CD14-positive monocyte (primary cell): ENCODE data around the gene ZNF695. TPM values are rescaled to one million over a fixed set of nuclear protein-coding genes. Genes with fewer than 3 reads are reported as not detected.

Source experiments
- DNase-seq, 3 donors: peaks; one replicate each; pipeline ENCODE4 v3.0.0-alpha.2; 2011 to 2022
- H2AFZ ChIP-seq: 2 replicates; pipeline ENCODE4 v1.6.0; 2012; ENCODE audit warnings: mild to moderate bottlenecking, low read depth, low read length, inconsistent platforms; ENCODE audit not compliant: insufficient read depth, poor library complexity, severe bottlenecking
- H3K27ac ChIP-seq, 2 donors: 1 replicate in 1 of 2; 2 replicates in 1 of 2; pipeline ENCODE4 v1.5.1; 2012 to 2013; ENCODE audit warnings: low read length in 2 of 2, control low read depth in 1 of 2, inconsistent platforms in 1 of 2, low read depth in 1 of 2, mild to moderate bottlenecking in 1 of 2
- H3K27me3 ChIP-seq, 2 donors: one replicate each; pipeline versions ENCODE4 v1.6.0 to v1.6.1; 2011 to 2013; ENCODE audit warnings: low read length in 2 of 2; ENCODE audit not compliant: control insufficient read depth in 2 of 2, insufficient read depth in 2 of 2
- H3K36me3 ChIP-seq, 2 donors: replicated peaks in 1 of 2; 1 replicate in 1 of 2; 2 replicates in 1 of 2; pipeline versions ENCODE4 v1.5.1 to v1.6.1; 2012 to 2013; ENCODE audit warnings: low read length in 2 of 2, control low read depth in 1 of 2, inconsistent platforms in 1 of 2, mild to moderate bottlenecking in 1 of 2; ENCODE audit not compliant: insufficient read depth in 2 of 2, control insufficient read depth in 1 of 2
- H3K4me1 ChIP-seq, 2 donors: 1 replicate in 1 of 2; 2 replicates in 1 of 2; pipeline versions ENCODE4 v1.5.1 to v1.6.1; 2012 to 2013; ENCODE audit warnings: low read length in 2 of 2, control low read depth in 1 of 2, inconsistent platforms in 1 of 2, mild to moderate bottlenecking in 1 of 2, moderate library complexity in 1 of 2; ENCODE audit not compliant: insufficient read depth in 2 of 2, control insufficient read depth in 1 of 2
- H3K4me2 ChIP-seq: replicated peaks from 2 replicates; pipeline ENCODE3; 2012; ENCODE audit warnings: low read length, moderate library complexity, mild to moderate bottlenecking; ENCODE audit not compliant: poor library complexity, severe bottlenecking; ENCODE audit errors: extremely low read depth
- H3K4me3 ChIP-seq, 3 experiments: fragments of 200-600 bp in 1 of 3; sonication (generic) in 1 of 3; replicated peaks in 1 of 3; 1 replicate in 2 of 3; 2 replicates in 1 of 3; pipeline ENCODE4 v1.5.1; 2011 to 2013; ENCODE audit warnings: low read length in 3 of 3, mild to moderate bottlenecking in 3 of 3, control low read depth in 2 of 3, low read depth in 2 of 3, inconsistent platforms in 1 of 3, moderate library complexity in 1 of 3
- H3K79me2 ChIP-seq: 2 replicates; pipeline ENCODE4 v1.6.0; 2012; ENCODE audit warnings: mild to moderate bottlenecking, control low read depth, inconsistent platforms, low read length, moderate library complexity; ENCODE audit not compliant: insufficient read depth
- H3K9ac ChIP-seq: 2 replicates; pipeline ENCODE4 v1.6.0; 2017; ENCODE audit warnings: low read length, mild to moderate bottlenecking; ENCODE audit not compliant: insufficient read depth, poor library complexity, severe bottlenecking
- H3K9me3 ChIP-seq, 2 donors: replicated peaks in 1 of 2; 1 replicate in 1 of 2; 2 replicates in 1 of 2; pipeline versions ENCODE4 v1.5.1 to v1.6.1; 2012 to 2013; ENCODE audit warnings: low read length in 2 of 2, control low read depth in 1 of 2; ENCODE audit not compliant: control insufficient read depth in 1 of 2, insufficient read depth in 1 of 2
- H4K20me1 ChIP-seq: 2 replicates; pipeline ENCODE4 v1.6.0; 2012; ENCODE audit warnings: mild to moderate bottlenecking, low read length, control low read depth, moderate library complexity; ENCODE audit not compliant: insufficient read depth
- H3K27ac Mint-ChIP-seq, 7 donors: one replicate each; pipeline ENCODE4 v1.8.0; 2020; ENCODE audit warnings: mild to moderate bottlenecking in 7 of 7, mixed read lengths in 7 of 7, moderate library complexity in 6 of 7, inconsistent platforms in 2 of 7
- H3K27me3 Mint-ChIP-seq, 3 donors: one replicate each; pipeline ENCODE4 v1.8.0; 2021 to 2022; ENCODE audit warnings: low read depth in 3 of 3, mild to moderate bottlenecking in 3 of 3, mixed read lengths in 3 of 3, moderate library complexity in 3 of 3, inconsistent platforms in 1 of 3
- H3K36me3 Mint-ChIP-seq, 2 donors: one replicate each; pipeline ENCODE4 v1.8.0; 2020; ENCODE audit warnings: mixed read lengths in 2 of 2, inconsistent platforms in 1 of 2, mild to moderate bottlenecking in 1 of 2
- H3K4me1 Mint-ChIP-seq: one replicate; pipeline ENCODE4 v1.8.0; 2020; ENCODE audit warnings: mild to moderate bottlenecking, mixed read lengths
- H3K4me3 Mint-ChIP-seq, 2 donors: one replicate each; pipeline ENCODE4 v1.8.0; 2020; ENCODE audit warnings: mild to moderate bottlenecking in 2 of 2, mixed read lengths in 2 of 2, moderate library complexity in 1 of 2
- H3K9me3 Mint-ChIP-seq, 7 donors: one replicate each; pipeline ENCODE4 v1.8.0; 2020 to 2022; ENCODE audit warnings: mixed read lengths in 7 of 7, mild to moderate bottlenecking in 6 of 7, moderate library complexity in 6 of 7, inconsistent platforms in 2 of 7
- WGBS: methylation state at CpG from one replicate; pipeline ENCODE4 v1.1.5; 2013; ENCODE audit warnings: missing lambda C conversion rate; ENCODE audit not compliant: insufficient coverage; 5-methylcytosine and 5-hydroxymethylcytosine counted together
- intact Hi-C, 2 donors: fragments of 100-400 bp; cut with micrococcal nuclease; formaldehyde crosslinking; loops; one replicate each; pipeline versions ENCODE4 v1.15.0 to v1.15.1; 2023
- polyA plus RNA-seq, 3 donors: library from polyadenylated mRNA; depleted of rRNA in 1 of 3; unstranded in 2 of 3; stranded (reverse) in 1 of 3; fragments of 300-500 nt in 2 of 3; fragments of >200 nt in 1 of 3; fragmentation: Illumina TruSeq in 2 of 3; gene quantifications; 1 replicate in 2 of 3; 2 replicates in 1 of 3; pipeline ENCODE4 v1.2.3, GENCODE V29; 2012 to 2021
- TF ChIP-seq, protein P1 (sequence below): fragments of 200-600 bp; IDR thresholded peaks from one replicate; pipeline ENCODE4 v1.8.0; 2022; ENCODE audit warnings: antibody characterized with exemption, mild to moderate bottlenecking

The ZNF695 gene
- polyA plus RNA-seq, 3 donors, result 0.18 TPM; not detected in 2

DNA sequence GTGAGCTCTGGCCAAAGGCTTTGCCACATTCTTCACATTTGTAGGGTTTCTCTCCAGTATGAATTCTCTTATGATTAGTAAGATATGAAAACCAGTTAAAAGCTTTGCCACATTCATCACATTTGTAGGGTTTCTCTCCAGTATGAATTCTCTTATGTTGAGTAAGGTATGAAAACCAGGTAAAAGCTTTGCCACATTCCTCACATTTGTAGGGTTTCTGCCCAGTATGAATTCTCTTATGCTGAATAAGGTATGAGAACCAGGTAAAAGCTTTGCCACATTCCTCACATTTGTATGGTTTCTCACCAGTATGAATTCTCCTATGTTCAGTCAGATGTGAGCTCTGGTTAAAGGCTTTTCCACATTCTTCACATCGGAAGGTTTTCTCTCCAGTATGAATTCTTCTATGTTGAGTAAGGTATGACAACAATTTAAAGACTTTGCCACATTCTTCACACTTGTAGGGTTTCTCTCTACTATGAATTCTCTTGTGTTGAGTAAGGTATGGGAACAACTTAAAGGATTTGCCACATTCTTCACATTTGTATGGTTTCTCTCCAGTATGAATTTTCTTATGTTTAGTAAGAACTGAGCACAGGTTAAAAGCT lies 20.7 kb downstream of the ZNF695 start:
- DNase-seq, result no peak
- WGBS, result no CpG with 5 or more reads among the region's 1 CpG
- Mint-ChIP-seq H3K36me3 (peaks cover 18 to 33% of the 10 kb centered on the region in 2 donors), H3K27me3 (peaks cover 0 to 5% (median 2%) of the 10 kb centered on the region in 3 donors), H3K4me1 (no peaks in the 10 kb centered on the region), H3K9me3 (peaks cover 45 to 100% (median 90%) of the 10 kb centered on the region in 7 donors), H3K27ac (no peak overlapping the region), H3K4me3 (no peak overlapping the region)
- Histone ChIP-seq H3K4me3 (peak overlapping the region in 1 of 3 experiments; percentile 36), H3K79me2 (no peaks in the 10 kb centered on the region), H3K9me3 (peaks cover 47 to 99% of the 10 kb centered on the region in 2 donors), H3K36me3 (peaks cover 0 to 52% of the 10 kb centered on the region in 2 donors), H2AFZ (no peak overlapping the region), H3K4me1 (no peaks in the 10 kb centered on the region), H3K27ac (no peak overlapping the region), H3K9ac (no peak overlapping the region), H4K20me1 (no peaks in the 10 kb centered on the region), H3K4me2 (no peak overlapping the region), H3K27me3 (no peaks in the 10 kb centered on the region)
- TF ChIP-seq, protein P1, sequence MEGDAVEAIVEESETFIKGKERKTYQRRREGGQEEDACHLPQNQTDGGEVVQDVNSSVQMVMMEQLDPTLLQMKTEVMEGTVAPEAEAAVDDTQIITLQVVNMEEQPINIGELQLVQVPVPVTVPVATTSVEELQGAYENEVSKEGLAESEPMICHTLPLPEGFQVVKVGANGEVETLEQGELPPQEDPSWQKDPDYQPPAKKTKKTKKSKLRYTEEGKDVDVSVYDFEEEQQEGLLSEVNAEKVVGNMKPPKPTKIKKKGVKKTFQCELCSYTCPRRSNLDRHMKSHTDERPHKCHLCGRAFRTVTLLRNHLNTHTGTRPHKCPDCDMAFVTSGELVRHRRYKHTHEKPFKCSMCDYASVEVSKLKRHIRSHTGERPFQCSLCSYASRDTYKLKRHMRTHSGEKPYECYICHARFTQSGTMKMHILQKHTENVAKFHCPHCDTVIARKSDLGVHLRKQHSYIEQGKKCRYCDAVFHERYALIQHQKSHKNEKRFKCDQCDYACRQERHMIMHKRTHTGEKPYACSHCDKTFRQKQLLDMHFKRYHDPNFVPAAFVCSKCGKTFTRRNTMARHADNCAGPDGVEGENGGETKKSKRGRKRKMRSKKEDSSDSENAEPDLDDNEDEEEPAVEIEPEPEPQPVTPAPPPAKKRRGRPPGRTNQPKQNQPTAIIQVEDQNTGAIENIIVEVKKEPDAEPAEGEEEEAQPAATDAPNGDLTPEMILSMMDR, result no peak
- intact Hi-C loops, result no loop called here

DNA sequence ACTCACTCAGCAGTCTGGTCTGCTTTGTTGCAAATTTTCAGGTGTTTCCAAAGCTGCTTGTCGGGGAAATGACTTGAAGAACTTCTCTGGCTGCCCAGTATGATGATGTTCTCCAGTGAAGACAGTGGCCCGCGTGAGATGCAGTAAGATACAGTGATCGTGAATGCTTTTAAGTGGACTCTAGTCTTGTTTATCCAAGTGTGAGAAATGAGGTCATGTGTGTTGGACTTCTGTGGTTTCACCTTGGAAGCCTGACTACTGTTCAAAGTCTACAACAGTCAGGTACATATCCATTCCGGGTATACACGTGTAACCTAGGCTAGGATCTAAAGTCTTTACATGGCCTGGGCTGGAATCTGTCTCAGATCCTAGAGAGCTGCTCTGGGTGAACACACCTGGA lies 29.1 kb downstream of the ZNF695 start:
- peaks cover 0 to under 1% of the 10 kb centered on the region in 2 donors for H3K36me3 Mint-ChIP-seq
- no peak overlapping the region for H3K27ac Mint-ChIP-seq
- Histone ChIP-seq H3K9me3 (peaks cover 57 to 83% of the 10 kb centered on the region in 2 donors), H3K27ac (no peak overlapping the region), H3K4me3 (no peak overlapping the region), H3K79me2 (no peaks in the 10 kb centered on the region), H3K27me3 (no peaks in the 10 kb centered on the region), H3K9ac (no peak overlapping the region), H4K20me1 (no peaks in the 10 kb centered on the region), H3K36me3 (no peaks in the 10 kb centered on the region), H3K4me2 (no peak overlapping the region), H2AFZ (no peak overlapping the region), H3K4me1 (no peaks in the 10 kb centered on the region)
- DNase-seq, result no peak
- intact Hi-C loops, result no loop called here
- WGBS, result 92% methylated on average over 4 of the region's 6 CpGs
- H3K9me3 Mint-ChIP-seq, result peaks cover 31 to 87% (median 66%) of the 10 kb centered on the region in 7 donors
- TF ChIP-seq, protein P1, result no peak
- peaks cover 2 to 3% (median 3%) of the 10 kb centered on the region in 3 donors for H3K27me3 Mint-ChIP-seq
- H3K4me1 Mint-ChIP-seq, result no peaks in the 10 kb centered on the region
- H3K4me3 Mint-ChIP-seq, result no peak overlapping the region
